ENCODE measurements around the gene TPP2.

The TPP2 gene

DNA sequence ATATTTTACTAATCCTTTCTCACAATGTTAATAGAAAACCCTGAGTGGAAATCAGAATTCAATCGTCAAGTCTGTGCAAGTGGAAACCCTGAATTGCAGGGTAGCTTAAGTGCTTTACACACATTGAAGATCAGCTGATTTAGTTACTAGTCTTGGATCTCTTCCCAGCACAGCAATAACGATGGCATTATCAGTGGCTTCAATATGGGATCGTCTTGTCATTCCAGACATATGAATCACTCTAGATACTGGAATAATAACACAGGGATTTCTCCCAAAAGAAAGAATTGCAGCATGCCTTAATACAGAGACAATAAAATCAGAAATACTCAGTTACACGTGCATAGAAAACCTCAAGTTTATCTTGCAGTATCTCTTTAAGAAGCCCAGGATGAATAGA is 110.7 kb downstream of the TPP2 start:
- Histone ChIP-seq H3K27ac (ENCODE audit: low read depth, low read length) (no peak overlapping the region), H3K4me1 (ENCODE audit: control insufficient read depth in 5 of 5, insufficient read depth in 5 of 5, low read length in 5 of 5) (peaks cover 0 to 24% (median 11%) of the 10 kb centered on the region in 5 donors), H3K36me3 (ENCODE audit: control insufficient read depth in 5 of 5, insufficient read depth in 5 of 5, low read length in 5 of 5) (no peaks in the 10 kb centered on the region), H3K9me3 (ENCODE audit: control insufficient read depth in 5 of 5, low read length in 5 of 5) (peaks cover 0 to 6% (median 0%) of the 10 kb centered on the region in 5 donors), H3K27me3 (ENCODE audit: control insufficient read depth in 5 of 5, insufficient read depth in 4 of 5, low read length in 5 of 5) (no peaks in the 10 kb centered on the region), H3K4me3 (ENCODE audit: low read depth in 1 of 5, low read length in 5 of 5) (no peak overlapping the region), H3K9ac (ENCODE audit: low read length in 5 of 5) (no peak overlapping the region)

DNA sequence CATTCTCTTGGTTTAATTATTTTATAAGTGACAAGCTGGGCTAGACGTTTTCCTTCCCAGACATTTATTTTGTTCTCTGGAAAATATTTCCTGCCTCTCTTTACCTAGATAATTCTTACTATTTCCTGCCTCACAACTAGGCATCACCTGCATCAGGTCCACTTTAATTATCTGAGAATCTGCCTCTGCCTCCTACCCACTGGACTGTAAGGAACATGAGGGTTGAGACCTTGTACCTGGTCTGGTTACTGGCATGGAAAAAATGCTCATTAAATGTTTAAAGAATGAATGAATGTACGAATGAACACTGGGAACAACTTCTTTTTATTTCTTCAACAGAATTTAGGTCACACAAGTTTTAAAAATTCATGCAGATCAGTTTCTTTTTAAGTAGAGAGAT is 111.4 kb downstream of the TPP2 start:
- Histone ChIP-seq H3K4me1 (ENCODE audit: control insufficient read depth in 5 of 5, insufficient read depth in 5 of 5, low read length in 5 of 5) (peaks cover 0 to 21% (median 11%) of the 10 kb centered on the region in 5 donors), H3K9me3 (ENCODE audit: control insufficient read depth in 5 of 5, low read length in 5 of 5) (peaks cover 0 to 6% (median 0%) of the 10 kb centered on the region in 5 donors), H3K36me3 (ENCODE audit: control insufficient read depth in 5 of 5, insufficient read depth in 5 of 5, low read length in 5 of 5) (no peaks in the 10 kb centered on the region), H3K9ac (ENCODE audit: low read length in 5 of 5) (no peak overlapping the region), H3K4me3 (ENCODE audit: low read depth in 1 of 5, low read length in 5 of 5) (no peak overlapping the region), H3K27ac (ENCODE audit: low read depth, low read length) (no peak overlapping the region), H3K27me3 (ENCODE audit: control insufficient read depth in 5 of 5, insufficient read depth in 4 of 5, low read length in 5 of 5) (no peaks in the 10 kb centered on the region)

DNA sequence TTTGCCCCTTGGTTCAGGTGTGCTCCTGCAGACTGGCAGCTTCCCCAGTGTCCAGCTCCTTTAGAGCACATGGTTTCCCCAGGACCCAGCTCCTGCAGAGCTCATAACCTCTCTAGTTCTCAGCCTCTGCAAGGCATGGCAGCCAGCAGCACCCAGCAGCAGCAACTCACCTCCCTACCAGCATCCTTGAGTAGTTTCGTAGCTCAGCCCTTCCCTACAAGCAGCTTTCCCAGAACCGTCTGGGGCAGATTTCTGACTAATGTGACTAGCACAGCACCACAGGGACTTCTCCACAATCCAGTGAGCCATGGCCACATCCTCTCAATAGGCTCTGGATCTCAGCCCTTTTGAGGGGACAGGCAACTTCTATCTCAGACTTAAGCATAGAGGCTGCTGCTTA is 112.2 kb downstream of the TPP2 start:
- no peak overlapping the region for H3K27ac ChIP-seq (ENCODE audit: low read depth, low read length)
- no peak overlapping the region for H3K4me3 ChIP-seq (ENCODE audit: low read depth in 1 of 5, low read length in 5 of 5)
- H3K9ac ChIP-seq (ENCODE audit: low read length in 5 of 5) = no peak overlapping the region
- H3K9me3 ChIP-seq (ENCODE audit: control insufficient read depth in 5 of 5, low read length in 5 of 5) = peaks cover 0 to 6% (median 0%) of the 10 kb centered on the region in 5 donors
- H3K36me3 ChIP-seq (ENCODE audit: control insufficient read depth in 5 of 5, insufficient read depth in 5 of 5, low read length in 5 of 5) = no peaks in the 10 kb centered on the region
- H3K4me1 ChIP-seq (ENCODE audit: control insufficient read depth in 5 of 5, insufficient read depth in 5 of 5, low read length in 5 of 5) = peaks cover 0 to 18% (median 11%) of the 10 kb centered on the region in 5 donors
- H3K27me3 ChIP-seq (ENCODE audit: control insufficient read depth in 5 of 5, insufficient read depth in 4 of 5, low read length in 5 of 5) = no peaks in the 10 kb centered on the region

- peaks cover 0 to 6% (median 0%) of the 10 kb centered on the region in 5 donors for H3K9me3 ChIP-seq (ENCODE audit: control insufficient read depth in 5 of 5, low read length in 5 of 5)
These were observed 112.8 kb downstream of the TPP2 start for GRCh38 chr13:102709536-102709935.

GRCh38 chr13:102710261-102710679 is 113.5 kb downstream of the TPP2 start:
- Histone ChIP-seq H3K27ac (ENCODE audit: low read depth, low read length) (no peak overlapping the region), H3K9me3 (ENCODE audit: control insufficient read depth in 5 of 5, low read length in 5 of 5) (peaks cover 0 to 6% (median 0%) of the 10 kb centered on the region in 5 donors), H3K27me3 (ENCODE audit: control insufficient read depth in 5 of 5, insufficient read depth in 4 of 5, low read length in 5 of 5) (no peaks in the 10 kb centered on the region), H3K9ac (ENCODE audit: low read length in 5 of 5) (no peak overlapping the region), H3K4me3 (ENCODE audit: low read depth in 1 of 5, low read length in 5 of 5) (no peak overlapping the region), H3K4me1 (ENCODE audit: control insufficient read depth in 5 of 5, insufficient read depth in 5 of 5, low read length in 5 of 5) (peaks cover 0 to 18% (median 3%) of the 10 kb centered on the region in 5 donors), H3K36me3 (ENCODE audit: control insufficient read depth in 5 of 5, insufficient read depth in 5 of 5, low read length in 5 of 5) (no peaks in the 10 kb centered on the region)

More at GRCh38 chr13:102709536-102709935, 112.8 kb downstream of the TPP2 start:
- peaks cover 0 to 18% (median 7%) of the 10 kb centered on the region in 5 donors for H3K4me1 ChIP-seq (ENCODE audit: control insufficient read depth in 5 of 5, insufficient read depth in 5 of 5, low read length in 5 of 5)
- no peak overlapping the region for H3K27ac ChIP-seq (ENCODE audit: low read depth, low read length)
- no peaks in the 10 kb centered on the region for H3K27me3 ChIP-seq (ENCODE audit: control insufficient read depth in 5 of 5, insufficient read depth in 4 of 5, low read length in 5 of 5)
- H3K9ac ChIP-seq (ENCODE audit: low read length in 5 of 5) = no peak overlapping the region
- no peak overlapping the region for H3K4me3 ChIP-seq (ENCODE audit: low read depth in 1 of 5, low read length in 5 of 5)
- H3K36me3 ChIP-seq (ENCODE audit: control insufficient read depth in 5 of 5, insufficient read depth in 5 of 5, low read length in 5 of 5) = no peaks in the 10 kb centered on the region

DNA sequence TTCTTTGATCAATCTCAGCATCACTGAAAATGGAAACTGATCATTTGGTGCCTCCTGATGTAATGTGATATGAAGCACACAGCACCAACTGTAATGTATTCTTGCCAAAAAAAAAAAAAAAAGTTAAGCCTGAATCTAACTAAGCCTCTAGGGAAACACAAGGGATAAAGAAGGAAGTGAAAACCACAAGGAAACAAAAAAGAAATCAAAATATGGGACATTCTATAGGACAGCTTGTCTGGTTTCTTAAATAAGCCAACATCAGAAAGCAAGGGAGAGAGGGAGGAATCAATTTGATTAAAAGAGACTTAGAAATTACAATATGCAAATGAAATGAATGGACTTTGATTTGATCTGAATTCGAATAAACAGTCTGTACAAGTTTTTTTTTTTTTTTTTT is 118.7 kb downstream of the TPP2 start:
- no peaks in the 10 kb centered on the region for H3K27me3 ChIP-seq (ENCODE audit: control insufficient read depth in 5 of 5, insufficient read depth in 4 of 5, low read length in 5 of 5)

DNA sequence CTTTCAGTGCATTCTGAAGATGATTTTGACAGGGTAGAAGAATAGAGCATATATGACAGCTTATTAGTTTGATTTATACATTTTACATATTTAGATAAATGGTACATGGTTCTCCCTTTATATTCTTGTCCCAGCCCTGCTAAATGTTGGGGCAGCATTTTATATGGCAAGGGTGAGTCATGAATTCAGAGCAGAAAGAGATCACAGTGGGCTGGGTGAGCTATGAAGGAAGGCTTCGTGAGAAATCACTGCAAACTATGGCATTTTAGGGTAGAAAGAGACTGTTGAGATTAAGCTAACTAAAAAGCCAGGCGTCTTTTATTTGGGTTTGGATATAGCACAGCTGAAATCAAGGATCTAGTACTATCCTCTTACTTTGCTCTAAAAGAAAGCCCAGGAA is 122.0 kb downstream of the TPP2 start:
- Histone ChIP-seq H3K36me3 (ENCODE audit: control insufficient read depth in 5 of 5, insufficient read depth in 5 of 5, low read length in 5 of 5) (no peaks in the 10 kb centered on the region), H3K9me3 (ENCODE audit: control insufficient read depth in 5 of 5, low read length in 5 of 5) (no peaks in the 10 kb centered on the region), H3K4me1 (ENCODE audit: control insufficient read depth in 5 of 5, insufficient read depth in 5 of 5, low read length in 5 of 5) (peaks cover 3 to 11% (median 7%) of the 10 kb centered on the region in 5 donors), H3K27me3 (ENCODE audit: control insufficient read depth in 5 of 5, insufficient read depth in 4 of 5, low read length in 5 of 5) (no peaks in the 10 kb centered on the region), H3K27ac (ENCODE audit: low read depth, low read length) (no peak overlapping the region), H3K9ac (ENCODE audit: low read length in 5 of 5) (no peak overlapping the region), H3K4me3 (ENCODE audit: low read depth in 1 of 5, low read length in 5 of 5) (no peak overlapping the region)

More for the DNA sequence above, 118.7 kb downstream of the TPP2 start:
- no peak overlapping the region for H3K4me3 ChIP-seq (ENCODE audit: low read depth in 1 of 5, low read length in 5 of 5)
- H3K36me3 ChIP-seq (ENCODE audit: control insufficient read depth in 5 of 5, insufficient read depth in 5 of 5, low read length in 5 of 5) = no peaks in the 10 kb centered on the region
- H3K9ac ChIP-seq (ENCODE audit: low read length in 5 of 5) = no peak overlapping the region
- no peak overlapping the region for H3K27ac ChIP-seq (ENCODE audit: low read depth, low read length)
- H3K9me3 ChIP-seq (ENCODE audit: control insufficient read depth in 5 of 5, low read length in 5 of 5) = no peaks in the 10 kb centered on the region
- H3K4me1 ChIP-seq (ENCODE audit: control insufficient read depth in 5 of 5, insufficient read depth in 5 of 5, low read length in 5 of 5) = peaks cover 0 to 3% (median under 1%) of the 10 kb centered on the region in 5 donors

- Histone ChIP-seq H3K4me1 (ENCODE audit: control insufficient read depth in 5 of 5, insufficient read depth in 5 of 5, low read length in 5 of 5) (peaks cover 5 to 16% (median 8%) of the 10 kb centered on the region in 5 donors), H3K9me3 (ENCODE audit: control insufficient read depth in 5 of 5, low read length in 5 of 5) (no peaks in the 10 kb centered on the region), H3K27ac (ENCODE audit: low read depth, low read length) (peak overlapping the region; percentile 38)
These were observed 125.0 kb downstream of the TPP2 start for GRCh38 chr13:102721800-102722231.

GRCh38 chr13:102724923-102725322 is 128.1 kb downstream of the TPP2 start:
- Histone ChIP-seq H3K4me3 (ENCODE audit: low read depth in 1 of 5, low read length in 5 of 5) (no peak overlapping the region), H3K27me3 (ENCODE audit: control insufficient read depth in 5 of 5, insufficient read depth in 4 of 5, low read length in 5 of 5) (no peaks in the 10 kb centered on the region), H3K4me1 (ENCODE audit: control insufficient read depth in 5 of 5, insufficient read depth in 5 of 5, low read length in 5 of 5) (peaks cover 5 to 17% (median 8%) of the 10 kb centered on the region in 5 donors), H3K9ac (ENCODE audit: low read length in 5 of 5) (no peak overlapping the region), H3K36me3 (ENCODE audit: control insufficient read depth in 5 of 5, insufficient read depth in 5 of 5, low read length in 5 of 5) (no peaks in the 10 kb centered on the region), H3K27ac (ENCODE audit: low read depth, low read length) (no peak overlapping the region), H3K9me3 (ENCODE audit: control insufficient read depth in 5 of 5, low read length in 5 of 5) (peaks cover 0 to 2% (median 0%) of the 10 kb centered on the region in 5 donors)

More at GRCh38 chr13:102721800-102722231, 125.0 kb downstream of the TPP2 start:
- no peak overlapping the region for H3K9ac ChIP-seq (ENCODE audit: low read length in 5 of 5)
- no peaks in the 10 kb centered on the region for H3K36me3 ChIP-seq (ENCODE audit: control insufficient read depth in 5 of 5, insufficient read depth in 5 of 5, low read length in 5 of 5)
- no peaks in the 10 kb centered on the region for H3K27me3 ChIP-seq (ENCODE audit: control insufficient read depth in 5 of 5, insufficient read depth in 4 of 5, low read length in 5 of 5)
- no peak overlapping the region for H3K4me3 ChIP-seq (ENCODE audit: low read depth in 1 of 5, low read length in 5 of 5)

DNA sequence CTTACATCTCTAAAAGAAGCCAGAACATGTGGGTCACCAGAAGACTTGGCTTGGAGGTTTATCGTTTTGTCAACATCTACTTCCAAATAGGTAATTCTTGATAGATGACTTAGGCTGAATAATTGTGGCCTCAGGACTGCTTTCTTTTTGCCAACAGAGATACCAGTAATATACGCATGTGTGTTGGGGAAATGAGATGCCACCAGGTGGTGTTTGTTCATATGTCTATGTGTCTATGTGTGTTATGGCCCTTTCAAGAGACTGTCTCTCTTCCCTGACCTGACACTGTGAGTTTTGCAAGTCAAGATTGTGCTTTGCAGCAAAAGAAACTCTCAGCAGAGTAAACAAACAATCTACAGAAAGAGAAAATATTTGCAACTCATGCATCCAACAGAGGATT is 129.6 kb downstream of the TPP2 start:
- Histone ChIP-seq H3K9me3 (ENCODE audit: control insufficient read depth in 5 of 5, low read length in 5 of 5) (peaks cover 0 to 2% (median 0%) of the 10 kb centered on the region in 5 donors), H3K27me3 (ENCODE audit: control insufficient read depth in 5 of 5, insufficient read depth in 4 of 5, low read length in 5 of 5) (no peaks in the 10 kb centered on the region), H3K36me3 (ENCODE audit: control insufficient read depth in 5 of 5, insufficient read depth in 5 of 5, low read length in 5 of 5) (no peaks in the 10 kb centered on the region), H3K27ac (ENCODE audit: low read depth, low read length) (no peak overlapping the region), H3K4me3 (ENCODE audit: low read depth in 1 of 5, low read length in 5 of 5) (no peak overlapping the region), H3K4me1 (ENCODE audit: control insufficient read depth in 5 of 5, insufficient read depth in 5 of 5, low read length in 5 of 5) (peaks cover 5 to 26% (median 8%) of the 10 kb centered on the region in 5 donors), H3K9ac (ENCODE audit: low read length in 5 of 5) (no peak overlapping the region)
